ENCODE data around the gene PPP2CA.

DNA sequence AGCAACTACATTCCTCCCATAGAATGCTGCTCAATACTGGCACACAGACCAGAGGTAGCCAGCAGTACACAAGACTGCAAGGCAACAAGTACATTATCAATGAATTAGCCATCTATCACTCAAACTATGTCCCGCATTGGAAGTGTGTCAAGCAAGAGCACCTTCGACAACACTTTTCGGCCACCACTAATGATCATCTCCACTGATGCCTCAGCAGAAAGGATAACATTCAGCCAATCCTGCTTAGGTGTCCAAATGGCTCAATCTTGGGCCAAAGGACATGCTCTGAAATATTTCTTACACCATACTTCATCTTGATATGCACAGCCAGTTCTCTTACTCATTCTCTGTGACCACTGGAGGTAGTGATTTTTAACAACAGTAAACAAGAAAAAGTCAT lies 74.2 kb downstream of the PPP2CA start:
- TF ChIP-seq, protein P1, sequence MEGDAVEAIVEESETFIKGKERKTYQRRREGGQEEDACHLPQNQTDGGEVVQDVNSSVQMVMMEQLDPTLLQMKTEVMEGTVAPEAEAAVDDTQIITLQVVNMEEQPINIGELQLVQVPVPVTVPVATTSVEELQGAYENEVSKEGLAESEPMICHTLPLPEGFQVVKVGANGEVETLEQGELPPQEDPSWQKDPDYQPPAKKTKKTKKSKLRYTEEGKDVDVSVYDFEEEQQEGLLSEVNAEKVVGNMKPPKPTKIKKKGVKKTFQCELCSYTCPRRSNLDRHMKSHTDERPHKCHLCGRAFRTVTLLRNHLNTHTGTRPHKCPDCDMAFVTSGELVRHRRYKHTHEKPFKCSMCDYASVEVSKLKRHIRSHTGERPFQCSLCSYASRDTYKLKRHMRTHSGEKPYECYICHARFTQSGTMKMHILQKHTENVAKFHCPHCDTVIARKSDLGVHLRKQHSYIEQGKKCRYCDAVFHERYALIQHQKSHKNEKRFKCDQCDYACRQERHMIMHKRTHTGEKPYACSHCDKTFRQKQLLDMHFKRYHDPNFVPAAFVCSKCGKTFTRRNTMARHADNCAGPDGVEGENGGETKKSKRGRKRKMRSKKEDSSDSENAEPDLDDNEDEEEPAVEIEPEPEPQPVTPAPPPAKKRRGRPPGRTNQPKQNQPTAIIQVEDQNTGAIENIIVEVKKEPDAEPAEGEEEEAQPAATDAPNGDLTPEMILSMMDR (IDR thresholded peaks at IDR 0.05) = no peak
- TF ChIP-seq POLR2A (IDR thresholded peaks at IDR 0.05) = no peak

Measured in esophagus squamous epithelium (tissue), 4 donors.